Prostate gland (tissue), 2 donors: ENCODE results near the gene MAP6.

Source experiments
- POLR2AphosphoS5 ChIP-seq: sonication (generic); formaldehyde crosslinking; IDR thresholded peaks from one replicate; pipeline ENCODE4 v1.6.1; 2017; ENCODE audit warnings: antibody characterized with exemption
- TF ChIP-seq, protein P1 (sequence below), 4 experiments: fragments of 200-600 bp in 2 of 4; fragments of 450-650 bp in 2 of 4; sonication (generic) in 2 of 4; IDR thresholded peaks; 1 replicate in 3 of 4; 2 replicates in 1 of 4; pipeline ENCODE4 v1.5.1; 2016 to 2019; ENCODE audit warnings: antibody characterized with exemption in 4 of 4, mild to moderate bottlenecking in 2 of 4, moderate library complexity in 2 of 4

DNA sequence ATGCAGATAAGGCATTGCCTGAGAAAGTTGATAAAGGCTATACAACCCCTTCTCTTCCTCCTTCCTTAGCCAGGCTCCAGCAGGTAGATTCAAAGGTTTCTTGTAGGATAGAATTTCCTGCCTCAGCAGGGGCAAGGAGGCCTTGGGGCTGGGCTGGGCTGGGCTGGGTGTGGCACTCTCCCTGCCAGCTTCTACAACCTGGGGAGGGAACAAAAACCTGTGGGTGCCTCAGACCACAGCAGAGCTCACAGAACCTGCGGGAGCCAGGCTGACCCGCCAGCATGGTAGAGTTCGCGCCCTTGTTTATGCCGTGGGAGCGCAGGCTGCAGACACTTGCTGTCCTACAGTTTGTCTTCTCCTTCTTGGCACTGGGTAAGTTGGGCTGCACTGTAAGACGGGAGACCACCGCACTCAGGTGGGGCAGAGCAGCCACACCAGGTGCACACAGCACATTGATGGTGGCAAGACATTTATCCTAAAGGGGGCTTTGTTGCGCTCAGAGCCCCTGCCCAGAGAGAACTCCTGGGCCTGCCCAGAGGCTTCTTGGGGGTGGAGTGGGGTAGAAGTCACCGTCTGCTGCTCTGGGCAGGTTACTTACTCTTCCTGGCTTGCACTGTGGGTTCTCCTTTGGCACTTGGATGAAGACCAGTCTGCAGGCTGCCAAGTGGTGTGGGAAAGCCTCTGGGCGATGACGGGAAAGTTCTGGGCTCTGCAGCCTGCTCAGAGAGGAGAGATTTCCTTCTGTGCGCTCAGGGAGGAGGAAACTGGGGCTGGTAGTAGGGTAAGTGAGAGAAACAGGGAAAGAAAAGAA is 49.0 kb upstream of the MAP6 start, which contains the start of gene MOGAT2:
- peak; percentile 47 for TF ChIP-seq POLR2AphosphoS5
- TF ChIP-seq, protein P1, sequence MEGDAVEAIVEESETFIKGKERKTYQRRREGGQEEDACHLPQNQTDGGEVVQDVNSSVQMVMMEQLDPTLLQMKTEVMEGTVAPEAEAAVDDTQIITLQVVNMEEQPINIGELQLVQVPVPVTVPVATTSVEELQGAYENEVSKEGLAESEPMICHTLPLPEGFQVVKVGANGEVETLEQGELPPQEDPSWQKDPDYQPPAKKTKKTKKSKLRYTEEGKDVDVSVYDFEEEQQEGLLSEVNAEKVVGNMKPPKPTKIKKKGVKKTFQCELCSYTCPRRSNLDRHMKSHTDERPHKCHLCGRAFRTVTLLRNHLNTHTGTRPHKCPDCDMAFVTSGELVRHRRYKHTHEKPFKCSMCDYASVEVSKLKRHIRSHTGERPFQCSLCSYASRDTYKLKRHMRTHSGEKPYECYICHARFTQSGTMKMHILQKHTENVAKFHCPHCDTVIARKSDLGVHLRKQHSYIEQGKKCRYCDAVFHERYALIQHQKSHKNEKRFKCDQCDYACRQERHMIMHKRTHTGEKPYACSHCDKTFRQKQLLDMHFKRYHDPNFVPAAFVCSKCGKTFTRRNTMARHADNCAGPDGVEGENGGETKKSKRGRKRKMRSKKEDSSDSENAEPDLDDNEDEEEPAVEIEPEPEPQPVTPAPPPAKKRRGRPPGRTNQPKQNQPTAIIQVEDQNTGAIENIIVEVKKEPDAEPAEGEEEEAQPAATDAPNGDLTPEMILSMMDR (IDR thresholded peaks at IDR 0.05) = no peak
